NOMO-1 treated with DMSO at 0.1 percent for 48 hours (cell line): ENCODE data around the gene CCDC149.

Experiments used
- DNase-seq: peaks from one replicate; lab custom pipeline; 2025; ENCODE audit not compliant: unreplicated experiment; lab: John Stamatoyannopoulos, UW

CCDC149 gene

GRCh38 chr4:24805566-24805965 is 107.3 kb downstream of the CCDC149 start:
- DNase-seq = no peak

- DNase-seq = no peak
Observed at GRCh38 chr4:24805067-24805466, 107.8 kb downstream of the CCDC149 start.

DNA sequence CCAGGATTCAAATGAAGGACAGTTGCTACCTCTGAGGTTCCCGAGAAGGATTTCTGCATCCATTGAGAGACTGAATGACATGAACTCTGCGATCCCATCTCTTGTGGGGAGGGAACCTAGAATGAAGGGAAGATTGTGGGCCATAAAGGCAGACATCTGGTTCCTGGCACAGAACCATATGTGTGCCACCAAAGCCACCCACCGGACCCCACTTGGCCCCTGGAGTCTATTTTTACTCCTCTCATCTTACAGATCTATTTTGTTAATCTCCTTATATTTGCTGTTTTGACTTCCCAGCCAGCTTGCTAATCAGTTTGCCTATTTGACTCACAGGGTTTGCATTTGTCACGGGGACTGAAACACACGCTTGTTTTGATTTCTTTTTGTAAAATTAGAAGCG is 110.2 kb downstream of the CCDC149 start:
- DNase-seq = no peak

GRCh38 chr4:24801136-24801855 is 111.5 kb downstream of the CCDC149 start:
- DNase-seq = no peak

GRCh38 chr4:24800325-24800895 is 112.4 kb downstream of the CCDC149 start:
- no peak for DNase-seq

DNA sequence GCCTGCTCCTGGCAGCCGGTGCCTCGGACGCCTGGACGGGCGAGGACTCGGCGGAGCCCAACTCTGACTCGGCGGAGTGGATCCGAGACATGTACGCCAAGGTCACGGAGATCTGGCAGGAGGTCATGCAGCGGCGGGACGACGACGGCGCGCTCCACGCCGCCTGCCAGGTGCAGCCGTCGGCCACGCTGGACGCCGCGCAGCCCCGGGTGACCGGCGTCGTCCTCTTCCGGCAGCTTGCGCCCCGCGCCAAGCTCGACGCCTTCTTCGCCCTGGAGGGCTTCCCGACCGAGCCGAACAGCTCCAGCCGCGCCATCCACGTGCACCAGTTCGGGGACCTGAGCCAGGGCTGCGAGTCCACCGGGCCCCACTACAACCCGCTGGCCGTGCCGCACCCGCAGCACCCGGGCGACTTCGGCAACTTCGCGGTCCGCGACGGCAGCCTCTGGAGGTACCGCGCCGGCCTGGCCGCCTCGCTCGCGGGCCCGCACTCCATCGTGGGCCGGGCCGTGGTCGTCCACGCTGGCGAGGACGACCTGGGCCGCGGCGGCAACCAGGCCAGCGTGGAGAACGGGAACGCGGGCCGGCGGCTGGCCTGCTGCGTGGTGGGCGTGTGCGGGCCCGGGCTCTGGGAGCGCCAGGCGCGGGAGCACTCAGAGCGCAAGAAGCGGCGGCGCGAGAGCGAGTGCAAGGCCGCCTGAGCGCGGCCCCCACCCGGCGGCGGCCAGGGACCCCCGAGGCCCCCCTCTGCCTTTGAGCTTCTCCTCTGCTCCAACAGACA is 113.1 kb downstream of the CCDC149 start:
- DNase-seq = no peak

DNA sequence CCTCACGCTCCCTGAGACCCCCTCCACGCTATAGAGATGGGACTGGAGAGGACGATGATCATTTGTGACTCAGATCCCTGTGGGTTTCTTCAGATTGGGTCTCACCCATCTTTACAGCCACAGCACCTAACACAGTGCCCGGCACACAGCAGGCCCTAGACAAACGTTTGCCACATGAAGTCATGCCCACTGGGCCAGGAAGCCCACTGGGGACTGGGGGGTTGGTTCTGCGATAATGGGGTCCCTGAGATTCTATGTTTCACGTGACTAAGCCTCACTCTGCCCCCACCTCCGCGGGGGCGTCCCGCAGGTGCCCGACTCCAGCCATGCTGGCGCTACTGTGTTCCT is 113.7 kb downstream of the CCDC149 start:
- DNase-seq = no peak

- no peak for DNase-seq
Observed at GRCh38 chr4:24798036-24798610, 114.7 kb downstream of the CCDC149 start.

GRCh38 chr4:24796620-24797019 is 116.2 kb downstream of the CCDC149 start:
- DNase-seq = no peak

DNA sequence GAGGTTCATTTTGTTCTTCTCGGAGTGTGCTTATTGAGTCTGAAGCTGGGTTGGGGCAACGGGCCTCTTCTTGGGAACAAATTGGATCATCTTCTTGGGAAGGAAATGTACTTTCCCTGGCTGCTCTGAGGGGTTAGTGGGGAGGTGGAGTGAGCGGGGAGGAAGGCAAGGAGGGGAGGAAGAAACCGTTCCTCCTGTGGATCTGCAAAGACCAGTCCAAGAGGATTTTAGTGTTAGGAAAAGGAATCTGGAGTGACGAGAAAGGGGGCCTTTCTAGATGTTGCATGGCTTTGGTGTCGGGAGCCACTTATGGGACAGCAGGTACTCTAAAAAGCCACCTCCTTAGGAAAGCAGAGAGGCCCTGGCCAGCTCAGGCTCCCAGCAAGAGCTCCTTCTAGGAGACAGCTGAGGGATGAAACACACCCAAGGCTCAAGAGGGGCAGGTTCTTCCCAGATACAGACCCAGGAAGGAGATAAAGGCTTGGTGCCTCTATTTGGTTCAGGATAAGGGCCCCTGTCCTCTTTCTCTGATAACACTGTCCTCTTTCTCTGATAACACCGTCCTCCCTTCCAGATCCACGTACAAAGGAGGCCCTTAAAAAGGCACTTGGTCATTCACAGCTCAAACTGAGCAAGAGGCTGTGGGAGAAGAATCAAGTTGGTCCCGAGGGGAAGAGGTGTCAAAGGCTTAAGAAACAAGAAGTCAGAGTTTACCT is 117.0 kb downstream of the CCDC149 start:
- no peak for DNase-seq

DNA sequence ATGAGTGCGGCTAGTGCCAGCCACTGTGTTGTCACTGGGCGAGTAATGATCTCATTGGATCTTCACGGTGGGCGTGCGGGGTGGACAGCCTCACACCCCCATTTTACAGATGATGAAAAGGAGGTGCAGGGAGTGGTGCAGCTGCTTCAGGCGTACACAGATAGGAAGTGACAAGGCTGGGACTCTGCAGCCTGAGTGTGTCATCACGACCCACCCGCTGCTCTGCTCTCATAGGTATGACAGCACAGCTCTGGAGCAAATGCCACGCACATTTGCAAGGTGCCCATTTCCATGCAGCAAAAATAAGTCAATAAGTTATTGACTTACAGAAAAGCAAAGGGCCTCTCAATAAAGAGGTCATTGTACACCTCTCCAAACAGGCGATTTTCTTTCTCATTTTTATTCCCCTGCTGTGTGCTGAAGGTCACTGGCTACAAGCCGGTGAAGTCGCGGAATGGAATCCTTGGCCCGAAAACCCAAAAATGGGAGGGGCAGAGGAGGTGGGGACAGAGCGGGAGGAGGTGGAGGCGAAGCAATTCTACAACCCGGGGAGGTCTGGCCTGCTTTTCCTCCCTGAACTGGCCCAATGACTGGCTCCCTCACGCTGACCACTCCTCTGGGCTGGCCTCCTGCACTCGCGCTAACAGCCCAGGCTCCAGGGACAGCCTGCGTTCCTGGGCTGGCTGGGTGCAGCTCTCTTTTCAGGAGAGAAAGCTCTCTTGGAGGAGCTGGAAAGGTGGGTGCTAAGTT is 117.8 kb downstream of the CCDC149 start, which contains the start of gene SOD3:
Gene SOD3 (plus strand): TSS at position 658 of the 750 bp plus-strand sequence. CDS start 3,949 bp downstream, outside the sequence.
- no peak for DNase-seq

GRCh38 chr4:24794480-24794879 is 118.4 kb downstream of the CCDC149 start:
- DNase-seq = no peak

DNA sequence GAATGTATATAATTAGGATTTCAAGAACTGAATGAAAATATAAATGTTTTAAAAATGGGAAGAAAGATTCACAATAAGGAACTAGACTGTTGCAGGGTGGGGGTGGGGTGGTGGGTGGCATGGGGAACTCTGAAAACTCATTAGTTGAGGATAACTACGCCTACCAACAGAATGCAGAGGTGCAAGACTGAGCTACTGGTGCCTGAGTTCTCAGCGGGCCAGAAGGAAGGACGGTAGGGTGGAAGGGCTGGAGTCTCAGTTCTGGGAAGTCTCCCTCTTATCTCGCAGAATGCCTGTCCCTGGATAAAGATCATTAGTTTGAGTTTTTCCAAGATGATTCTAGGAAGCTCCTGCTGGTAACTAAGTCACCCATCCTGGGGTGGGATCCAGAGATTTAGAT is 118.8 kb downstream of the CCDC149 start:
- peak; percentile 34 for DNase-seq

DNA sequence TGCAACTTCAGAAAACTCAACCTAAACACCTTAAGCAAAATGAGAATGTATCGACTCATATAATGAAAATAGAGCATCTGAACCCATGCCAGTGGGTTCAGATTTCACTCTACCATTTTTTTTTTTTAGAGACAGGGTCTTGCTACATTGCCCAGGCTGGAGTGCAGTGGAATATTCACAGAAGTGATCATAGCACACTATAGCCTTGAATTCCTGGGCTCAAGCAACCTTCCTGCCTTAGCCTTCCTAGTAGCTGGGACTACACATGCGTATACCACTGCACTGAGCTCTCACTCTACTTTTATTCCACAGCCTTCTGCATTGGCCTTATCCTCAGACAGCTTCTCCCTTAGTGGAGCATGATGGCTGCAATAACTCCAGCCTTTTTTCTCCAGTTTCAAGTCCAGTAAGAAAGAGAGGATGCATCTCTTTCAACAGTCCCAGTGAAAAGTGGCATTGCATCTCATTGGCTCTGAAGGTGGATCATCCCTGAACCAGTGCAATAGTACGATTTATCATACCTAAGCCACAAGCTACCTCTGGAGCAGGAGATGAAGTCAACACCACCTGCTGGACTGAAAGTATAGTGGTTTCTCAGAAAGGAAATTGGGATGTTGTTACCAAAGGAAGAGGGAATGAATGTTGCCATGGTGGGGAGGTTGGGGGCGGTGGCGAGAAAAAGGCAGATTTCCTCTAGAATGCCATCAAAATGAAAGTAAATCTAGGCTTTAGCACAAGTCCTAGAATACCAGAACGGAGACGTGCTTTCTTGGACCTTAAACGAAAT is 119.4 kb downstream of the CCDC149 start:
- DNase-seq = peak; percentile 34

DNA sequence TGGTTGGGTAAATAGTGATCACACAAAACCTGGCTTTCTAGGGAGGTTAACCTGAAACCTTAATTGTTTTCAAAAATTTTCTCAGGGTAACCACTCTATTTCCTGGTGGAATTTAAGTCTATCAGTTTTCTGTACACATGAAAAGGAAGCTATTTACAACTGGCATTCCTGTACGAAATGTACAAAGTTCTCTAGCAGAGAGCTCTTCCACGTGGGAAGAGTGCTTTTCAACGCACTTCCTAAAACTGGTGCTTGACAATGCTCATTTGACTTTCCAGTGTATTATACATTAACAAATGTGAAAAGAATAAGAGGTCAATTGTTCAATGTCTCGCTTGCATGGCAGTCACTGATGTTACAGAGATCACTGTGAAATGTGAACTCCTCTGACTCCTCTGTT is 120.3 kb downstream of the CCDC149 start:
- no peak for DNase-seq

DNA sequence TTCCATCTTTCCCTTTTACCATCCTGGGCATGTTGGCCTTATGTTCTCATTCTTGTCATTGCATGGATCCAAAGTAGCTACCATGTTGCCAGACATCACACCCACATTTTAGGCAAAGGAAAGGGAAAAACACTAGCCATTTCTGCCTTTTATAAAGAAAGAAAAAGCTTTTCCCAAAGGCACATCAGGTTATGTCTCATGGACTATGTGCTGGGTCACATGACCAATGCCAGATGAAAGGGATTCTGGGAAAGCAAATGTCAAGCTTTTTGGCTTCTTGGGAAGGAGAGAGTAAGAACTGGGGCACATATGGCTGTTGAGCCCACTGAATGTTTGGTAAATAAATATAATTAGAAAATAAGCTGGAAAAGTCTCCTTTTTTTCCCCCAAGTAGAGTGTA is 121.8 kb downstream of the CCDC149 start:
- no peak for DNase-seq

- DNase-seq = no peak
Observed at GRCh38 chr4:24783506-24783905, 129.3 kb downstream of the CCDC149 start.

DNA sequence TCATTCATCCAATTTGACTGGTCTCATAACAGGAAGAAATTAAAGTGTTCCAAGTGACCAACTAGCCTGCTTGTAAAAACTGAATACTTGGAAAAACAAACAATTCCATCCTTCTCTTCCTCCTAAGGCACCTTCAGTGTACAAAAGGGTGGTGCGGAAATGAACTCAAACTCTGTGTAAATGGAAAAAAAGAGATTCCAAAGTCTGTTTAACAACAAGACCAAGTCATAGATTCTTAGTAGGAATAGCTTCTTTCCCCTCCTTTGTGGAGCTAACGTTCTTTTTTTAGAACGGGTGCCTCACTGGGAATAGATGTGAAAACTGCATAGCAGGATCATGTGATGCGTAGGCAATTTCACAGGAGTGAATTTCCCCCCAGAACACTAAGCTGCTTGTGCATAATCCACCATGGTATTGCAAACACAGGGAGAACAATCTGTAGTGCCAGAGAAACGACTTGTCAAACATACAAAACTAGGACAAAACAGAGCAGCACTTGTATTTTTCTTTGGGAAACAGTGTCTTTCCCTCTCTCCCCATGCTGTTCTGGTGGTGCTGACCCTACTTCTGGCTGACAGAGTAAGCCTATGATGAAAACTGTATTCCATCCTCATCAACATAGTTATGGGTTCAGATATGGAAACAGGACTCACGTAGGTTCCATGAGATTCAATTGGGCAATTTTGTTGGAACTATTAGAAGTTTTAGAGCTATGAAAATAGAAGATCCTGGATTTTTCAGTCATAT is 130.7 kb downstream of the CCDC149 start:
- DNase-seq = no peak

GRCh38 chr4:24780936-24781495 is 131.8 kb downstream of the CCDC149 start:
- peak; percentile 12 for DNase-seq
